ENCODE data around the gene POU2F1.

DNA sequence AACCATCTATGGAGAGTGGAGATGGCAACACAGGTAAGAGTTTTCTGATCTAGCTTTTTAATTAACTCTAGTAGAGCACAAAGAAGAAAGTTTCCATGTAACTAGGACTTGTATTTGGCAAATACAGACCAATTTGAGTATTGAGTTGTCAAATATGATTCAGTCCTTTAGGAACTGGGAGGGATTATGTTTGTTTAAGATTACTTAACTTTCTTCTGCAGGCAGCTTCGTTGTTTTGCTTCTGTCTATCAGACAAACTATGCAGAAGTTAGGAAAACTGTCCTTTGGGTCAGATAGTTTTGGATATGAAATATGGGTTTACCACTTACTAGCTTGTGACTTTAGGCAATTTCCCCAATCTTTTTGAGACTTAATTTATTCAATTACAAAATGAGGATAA lies 111.8 kb downstream of the POU2F1 start:
- TF ChIP-seq EZH2 (IDR thresholded peaks at IDR 0.05; ENCODE audit: borderline replicate concordance, low read depth, low read length, poor library complexity, severe bottlenecking), result no peak
- TF ChIP-seq, protein P1, sequence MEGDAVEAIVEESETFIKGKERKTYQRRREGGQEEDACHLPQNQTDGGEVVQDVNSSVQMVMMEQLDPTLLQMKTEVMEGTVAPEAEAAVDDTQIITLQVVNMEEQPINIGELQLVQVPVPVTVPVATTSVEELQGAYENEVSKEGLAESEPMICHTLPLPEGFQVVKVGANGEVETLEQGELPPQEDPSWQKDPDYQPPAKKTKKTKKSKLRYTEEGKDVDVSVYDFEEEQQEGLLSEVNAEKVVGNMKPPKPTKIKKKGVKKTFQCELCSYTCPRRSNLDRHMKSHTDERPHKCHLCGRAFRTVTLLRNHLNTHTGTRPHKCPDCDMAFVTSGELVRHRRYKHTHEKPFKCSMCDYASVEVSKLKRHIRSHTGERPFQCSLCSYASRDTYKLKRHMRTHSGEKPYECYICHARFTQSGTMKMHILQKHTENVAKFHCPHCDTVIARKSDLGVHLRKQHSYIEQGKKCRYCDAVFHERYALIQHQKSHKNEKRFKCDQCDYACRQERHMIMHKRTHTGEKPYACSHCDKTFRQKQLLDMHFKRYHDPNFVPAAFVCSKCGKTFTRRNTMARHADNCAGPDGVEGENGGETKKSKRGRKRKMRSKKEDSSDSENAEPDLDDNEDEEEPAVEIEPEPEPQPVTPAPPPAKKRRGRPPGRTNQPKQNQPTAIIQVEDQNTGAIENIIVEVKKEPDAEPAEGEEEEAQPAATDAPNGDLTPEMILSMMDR (conservative IDR thresholded peaks at IDR 0.05; ENCODE audit: low read depth, low read length), result no peak
